ENCODE measurements around the gene NCK1.
"Not testable (repeated sequence)": the region's sequence is repeated elsewhere in the genome, so short reads cannot be mapped to it uniquely, and the experiment has no call there.

Gene NCK1

GRCh38 chr3:136893848-136894443, 31.9 kb downstream of the NCK1 start:
- no peak overlapping the region for H3K4me3 Mint-ChIP-seq
- H3K9me3 Mint-ChIP-seq, result peaks cover 8% of the 10 kb centered on the region
- peaks cover 60% of the 10 kb centered on the region for H3K4me1 Mint-ChIP-seq
- no peaks in the 10 kb centered on the region for H3K27me3 Mint-ChIP-seq
- H3K27ac Mint-ChIP-seq, result peak overlapping the region; percentile 35
- peaks cover 22% of the 10 kb centered on the region for H3K36me3 Mint-ChIP-seq

GRCh38 chr3:136897171-136897570, 35.2 kb downstream of the NCK1 start:
- Mint-ChIP-seq H3K4me1 (peaks cover 75% of the 10 kb centered on the region), H3K36me3 (peaks cover 24% of the 10 kb centered on the region)
- not testable (repeated sequence) for H3K27me3 Mint-ChIP-seq, H3K27ac Mint-ChIP-seq, H3K4me3 Mint-ChIP-seq, H3K9me3 Mint-ChIP-seq

GRCh38 chr3:136898549-136898948, 36.5 kb downstream of the NCK1 start:
- peaks cover 10% of the 10 kb centered on the region for H3K9me3 Mint-ChIP-seq
- peak overlapping the region; percentile 64 for H3K4me3 Mint-ChIP-seq
- H3K27ac Mint-ChIP-seq, result peak overlapping the region; percentile 4
- H3K27me3 Mint-ChIP-seq, result no peaks in the 10 kb centered on the region
- H3K36me3 Mint-ChIP-seq, result peaks cover 27% of the 10 kb centered on the region
- H3K4me1 Mint-ChIP-seq, result peaks cover 73% of the 10 kb centered on the region

GRCh38 chr3:136898954-136899353, 36.9 kb downstream of the NCK1 start:
- H3K36me3 Mint-ChIP-seq, result peaks cover 29% of the 10 kb centered on the region

GRCh38 chr3:136899622-136900158, 37.7 kb downstream of the NCK1 start:
- peaks cover 31% of the 10 kb centered on the region for H3K36me3 Mint-ChIP-seq
- H3K4me3 Mint-ChIP-seq, result peak overlapping the region; percentile 66
- no peaks in the 10 kb centered on the region for H3K27me3 Mint-ChIP-seq
- H3K27ac Mint-ChIP-seq, result peak overlapping the region; percentile 19
- H3K4me1 Mint-ChIP-seq, result peaks cover 67% of the 10 kb centered on the region
- H3K9me3 Mint-ChIP-seq, result peaks cover 5% of the 10 kb centered on the region

More at GRCh38 chr3:136898954-136899353, 36.9 kb downstream of the NCK1 start:
- Mint-ChIP-seq H3K4me1 (peaks cover 73% of the 10 kb centered on the region), H3K27me3 (no peaks in the 10 kb centered on the region), H3K9me3 (peaks cover 6% of the 10 kb centered on the region), H3K4me3 (peak overlapping the region; percentile 64), H3K27ac (peak overlapping the region; percentile 4)

GRCh38 chr3:136900694-136901093, 38.7 kb downstream of the NCK1 start:
- H3K4me3 Mint-ChIP-seq, H3K27ac Mint-ChIP-seq, H3K27me3 Mint-ChIP-seq, H3K9me3 Mint-ChIP-seq: not testable (repeated sequence)
- Mint-ChIP-seq H3K4me1 (peaks cover 68% of the 10 kb centered on the region), H3K36me3 (peaks cover 32% of the 10 kb centered on the region)

GRCh38 chr3:136901391-136901790, 39.4 kb downstream of the NCK1 start:
- H3K27ac Mint-ChIP-seq, result no peak overlapping the region
- H3K4me3 Mint-ChIP-seq, result no peak overlapping the region
- peaks cover 69% of the 10 kb centered on the region for H3K4me1 Mint-ChIP-seq
- peaks cover 35% of the 10 kb centered on the region for H3K36me3 Mint-ChIP-seq
- H3K27me3 Mint-ChIP-seq, result no peaks in the 10 kb centered on the region
- peaks cover 5% of the 10 kb centered on the region for H3K9me3 Mint-ChIP-seq

GRCh38 chr3:136902530-136902929, 40.5 kb downstream of the NCK1 start:
- peaks cover 75% of the 10 kb centered on the region for H3K4me1 Mint-ChIP-seq
- H3K4me3 Mint-ChIP-seq, H3K9me3 Mint-ChIP-seq, H3K27me3 Mint-ChIP-seq, H3K27ac Mint-ChIP-seq: not testable (repeated sequence)
- H3K36me3 Mint-ChIP-seq, result peaks cover 38% of the 10 kb centered on the region

- Mint-ChIP-seq H3K4me1 (peaks cover 81% of the 10 kb centered on the region), H3K36me3 (peaks cover 39% of the 10 kb centered on the region), H3K27me3 (no peaks in the 10 kb centered on the region), H3K9me3 (peaks cover 5% of the 10 kb centered on the region), H3K4me3 (peak overlapping the region; percentile 55), H3K27ac (no peak overlapping the region)
These were observed 41.9 kb downstream of the NCK1 start for GRCh38 chr3:136903899-136904298.

GRCh38 chr3:136904746-136905145, 42.7 kb downstream of the NCK1 start:
- no peak overlapping the region for H3K4me3 Mint-ChIP-seq
- H3K36me3 Mint-ChIP-seq, result peaks cover 36% of the 10 kb centered on the region
- H3K9me3 Mint-ChIP-seq, result peaks cover 5% of the 10 kb centered on the region
- H3K27ac Mint-ChIP-seq, result no peak overlapping the region
- peaks cover 81% of the 10 kb centered on the region for H3K4me1 Mint-ChIP-seq
- no peaks in the 10 kb centered on the region for H3K27me3 Mint-ChIP-seq

- H3K36me3 Mint-ChIP-seq, result peaks cover 31% of the 10 kb centered on the region
- H3K4me1 Mint-ChIP-seq, result peaks cover 81% of the 10 kb centered on the region
- H3K4me3 Mint-ChIP-seq, result peak overlapping the region; percentile 16
- peaks cover 5% of the 10 kb centered on the region for H3K9me3 Mint-ChIP-seq
- H3K27ac Mint-ChIP-seq, result no peak overlapping the region
- H3K27me3 Mint-ChIP-seq, result no peaks in the 10 kb centered on the region
These were observed 43.5 kb downstream of the NCK1 start for GRCh38 chr3:136905549-136905948.

GRCh38 chr3:136906725-136907124, 44.7 kb downstream of the NCK1 start:
- Mint-ChIP-seq H3K4me3 (no peak overlapping the region), H3K4me1 (peaks cover 81% of the 10 kb centered on the region), H3K36me3 (peaks cover 27% of the 10 kb centered on the region), H3K27me3 (no peaks in the 10 kb centered on the region), H3K27ac (no peak overlapping the region), H3K9me3 (peaks cover 5% of the 10 kb centered on the region)

- H3K27me3 Mint-ChIP-seq, result no peaks in the 10 kb centered on the region
- peaks cover 82% of the 10 kb centered on the region for H3K4me1 Mint-ChIP-seq
- H3K9me3 Mint-ChIP-seq, result no peaks in the 10 kb centered on the region
- no peak overlapping the region for H3K27ac Mint-ChIP-seq
- H3K36me3 Mint-ChIP-seq, result peaks cover 29% of the 10 kb centered on the region
- no peak overlapping the region for H3K4me3 Mint-ChIP-seq
These were observed 46.3 kb downstream of the NCK1 start for GRCh38 chr3:136908297-136908696.

- peak overlapping the region; percentile 8 for H3K4me3 Mint-ChIP-seq
- peaks cover 85% of the 10 kb centered on the region for H3K4me1 Mint-ChIP-seq
- peaks cover 25% of the 10 kb centered on the region for H3K36me3 Mint-ChIP-seq
- no peaks in the 10 kb centered on the region for H3K27me3 Mint-ChIP-seq
- peak overlapping the region; percentile 10 for H3K27ac Mint-ChIP-seq
- no peaks in the 10 kb centered on the region for H3K9me3 Mint-ChIP-seq
These were observed 47.2 kb downstream of the NCK1 start for GRCh38 chr3:136909187-136909586.

GRCh38 chr3:136910697-136911096, 48.7 kb downstream of the NCK1 start:
- H3K27me3 Mint-ChIP-seq, result no peaks in the 10 kb centered on the region
- H3K4me1 Mint-ChIP-seq, result peaks cover 99% of the 10 kb centered on the region
- no peaks in the 10 kb centered on the region for H3K9me3 Mint-ChIP-seq
- H3K36me3 Mint-ChIP-seq, result peaks cover 24% of the 10 kb centered on the region
- H3K4me3 Mint-ChIP-seq, result no peak overlapping the region
- H3K27ac Mint-ChIP-seq, result no peak overlapping the region

GRCh38 chr3:136913168-136913567, 51.2 kb downstream of the NCK1 start:
- Mint-ChIP-seq H3K36me3 (peaks cover 14% of the 10 kb centered on the region), H3K27me3 (no peaks in the 10 kb centered on the region), H3K27ac (no peak overlapping the region), H3K9me3 (no peaks in the 10 kb centered on the region), H3K4me1 (peaks cover 98% of the 10 kb centered on the region), H3K4me3 (peak overlapping the region; percentile 39)

- Mint-ChIP-seq H3K27ac (peak overlapping the region; percentile 72), H3K27me3 (no peaks in the 10 kb centered on the region), H3K36me3 (peaks cover 14% of the 10 kb centered on the region), H3K4me3 (no peak overlapping the region), H3K4me1 (peaks cover 98% of the 10 kb centered on the region), H3K9me3 (no peaks in the 10 kb centered on the region)
These were observed 52.7 kb downstream of the NCK1 start for GRCh38 chr3:136914739-136915138.
